Mucosa of gallbladder (tissue), 1 donor: ENCODE data around the gene MTMR6. TPM values are rescaled to one million over a fixed set of nuclear protein-coding genes. Genes with fewer than 3 reads are reported as not detected.

Experiments used
- DNase-seq: peaks from one replicate; pipeline ENCODE4 v3.0.0-alpha.2; 2020; ENCODE audit warnings: low spot score
- total RNA-seq: library from RNA; stranded (reverse); gene quantifications from one replicate; pipeline ENCODE4 v1.2.1, GENCODE V29; 2021
- donor health status: DM: no; HTN: no; CAD: no.

Gene MTMR6
- total RNA-seq, 1 donor from 2014 or later, result 14.0 TPM

GRCh38 chr13:25280396-25280795, 6.9 kb downstream of the MTMR6 start:
- no peak for DNase-seq

- DNase-seq, result no peak
These were observed 10.5 kb downstream of the MTMR6 start for GRCh38 chr13:25276748-25277147.

GRCh38 chr13:25268561-25268960, 18.7 kb downstream of the MTMR6 start:
- DNase-seq, result no peak

- no peak for DNase-seq
These were observed 19.6 kb downstream of the MTMR6 start for GRCh38 chr13:25267715-25268114.

- no peak for DNase-seq
These were observed 20.6 kb downstream of the MTMR6 start for GRCh38 chr13:25266706-25267105.

GRCh38 chr13:25262261-25262660, 25.0 kb downstream of the MTMR6 start:
- no peak for DNase-seq

- no peak for DNase-seq
These were observed 33.6 kb downstream of the MTMR6 start for GRCh38 chr13:25253702-25254101.

- DNase-seq, result no peak
These were observed 34.5 kb downstream of the MTMR6 start for GRCh38 chr13:25252752-25253151.

- DNase-seq, result no peak
These were observed 35.1 kb downstream of the MTMR6 start for GRCh38 chr13:25252225-25252624.

GRCh38 chr13:25249001-25249543, 38.2 kb downstream of the MTMR6 start:
- DNase-seq, result no peak

GRCh38 chr13:25248071-25248470, 39.2 kb downstream of the MTMR6 start:
- no peak for DNase-seq

GRCh38 chr13:25247360-25247759, 39.9 kb downstream of the MTMR6 start:
- no peak for DNase-seq

GRCh38 chr13:25244123-25244522, 43.2 kb downstream of the MTMR6 start:
- DNase-seq, result no peak

GRCh38 chr13:25242956-25243355, 44.3 kb downstream of the MTMR6 start:
- DNase-seq, result no peak

- no peak for DNase-seq
These were observed 46.3 kb downstream of the MTMR6 start for GRCh38 chr13:25241007-25241406.

GRCh38 chr13:25237083-25237482, 50.2 kb downstream of the MTMR6 start:
- DNase-seq, result no peak

- DNase-seq, result no peak
These were observed 53.4 kb downstream of the MTMR6 start for GRCh38 chr13:25233861-25234260.

- DNase-seq, result no peak
These were observed 54.3 kb downstream of the MTMR6 start for GRCh38 chr13:25232937-25233515.

GRCh38 chr13:25231517-25231916, 55.8 kb downstream of the MTMR6 start:
- DNase-seq, result no peak

GRCh38 chr13:25227690-25228089, 59.6 kb downstream of the MTMR6 start:
- DNase-seq, result no peak

GRCh38 chr13:25225970-25226369, 61.3 kb downstream of the MTMR6 start:
- DNase-seq, result no peak

- DNase-seq, result no peak
These were observed 63.1 kb downstream of the MTMR6 start for GRCh38 chr13:25224151-25224550.

- DNase-seq, result no peak
These were observed 64.5 kb downstream of the MTMR6 start for GRCh38 chr13:25222740-25223139.

- no peak for DNase-seq
These were observed 69.3 kb downstream of the MTMR6 start for GRCh38 chr13:25218019-25218418.
